Aorta (tissue), 5 donors: ENCODE measurements around the gene ANKRD44. TPM values are rescaled to one million over a fixed set of nuclear protein-coding genes. Genes with fewer than 3 reads are reported as not detected.
"Not testable (repeated sequence)": the region's sequence is repeated elsewhere in the genome, so short reads cannot be mapped to it uniquely, and the experiment has no call there.

Experiments
- ATAC-seq: fragments of 200-7000 bp; cut with Tn5 transposase; one replicate; pipeline ENCODE4 v1.9.1; 2022; ENCODE audit warnings: moderate library complexity; ENCODE audit not compliant: low FRiP score
- DNase-seq, 2 donors: peaks; one replicate each; pipeline ENCODE4 v3.0.0-alpha.2; 2020
- H3K27ac ChIP-seq, 2 donors: one replicate each; pipeline ENCODE4 v1.5.1; 2013; ENCODE audit warnings: low read length in 2 of 2, mild to moderate bottlenecking in 2 of 2, moderate library complexity in 2 of 2, control low read depth in 1 of 2, inconsistent platforms in 1 of 2, low read depth in 1 of 2
- H3K27me3 ChIP-seq, 2 donors: one replicate each; pipeline ENCODE4 v1.6.1; 2013; ENCODE audit warnings: control low read depth in 1 of 2, low read length in 1 of 2, mild to moderate bottlenecking in 1 of 2, moderate library complexity in 1 of 2; ENCODE audit not compliant: insufficient read depth in 2 of 2, control insufficient read depth in 1 of 2
- H3K36me3 ChIP-seq, 2 donors: one replicate each; pipeline ENCODE4 v1.6.1; 2013; ENCODE audit warnings: control low read depth in 1 of 2, low read length in 1 of 2, mild to moderate bottlenecking in 1 of 2; ENCODE audit not compliant: insufficient read depth in 2 of 2, control insufficient read depth in 1 of 2
- H3K4me1 ChIP-seq, 2 donors: one replicate each; pipeline ENCODE4 v1.6.1; 2013; ENCODE audit warnings: low read length in 2 of 2, control low read depth in 1 of 2, mild to moderate bottlenecking in 1 of 2, moderate library complexity in 1 of 2; ENCODE audit not compliant: insufficient read depth in 2 of 2, control insufficient read depth in 1 of 2
- H3K4me3 ChIP-seq, 2 donors: one replicate each; pipeline ENCODE4 v1.5.1; 2013; ENCODE audit warnings: low read length in 2 of 2, control low read depth in 1 of 2, mild to moderate bottlenecking in 1 of 2
- H3K9me3 ChIP-seq: one replicate; pipeline ENCODE4 v1.6.1; 2013; ENCODE audit warnings: mild to moderate bottlenecking, low read length; ENCODE audit not compliant: control insufficient read depth
- WGBS, 2 donors: extraction: QIAGEN DNeasy Blood & Tissue Kit; methylation state at CpG; one replicate each; pipeline ENCODE4 v1.1.7; 2013; 5-methylcytosine and 5-hydroxymethylcytosine counted together
- intact Hi-C, 2 donors: fragments of 100-400 bp; cut with DNase I; formaldehyde crosslinking; loops; one replicate each; pipeline versions ENCODE4 v1.14.2 to v1.15.0; 2022
- polyA plus RNA-seq, 2 donors: library from polyadenylated mRNA; stranded (reverse); fragments of 200-250 nt; gene quantifications; one replicate each; pipeline ENCODE4 v1.2.3, GENCODE V29; 2013
- total RNA-seq, 2 donors: library from RNA; stranded (reverse); fragmentation: NEBNext Ultra II Directional; extraction: Animal tissue kit (Norgen Biotek cat#: 25700); gene quantifications; one replicate each; pipeline ENCODE4 v1.2.1, GENCODE V29; 2021
- donor health status: healthy with polysubstance abuse.
- donor health status: Bipolar disorder and iron deficiency.
- donor health status: DM: no; HTN: no; CAD: no.
- donor health status: DM: no; HTN: no; CAD: no.
- donor health status: DM: yes; HTN: yes; CAD: no.

The ANKRD44 gene
- total and polyA plus RNA-seq, 4 donors: 4.5 to 62.6 (median 33.8) TPM

- Histone ChIP-seq H3K27me3 (no peaks in the 10 kb centered on the region), H3K36me3 (no peaks in the 10 kb centered on the region), H3K27ac (no peak overlapping the region), H3K4me3 (no peak overlapping the region), H3K4me1 (peaks cover 0 to 2% of the 10 kb centered on the region in 2 donors), H3K9me3 (no peaks in the 10 kb centered on the region)
- DNase-seq (no peak), ATAC-seq (no peak)
- intact Hi-C loops: no loop called here
- WGBS, 2 donors: 94 to 95% methylated on average over 5 of the region's 5 CpGs
Measured at GRCh38 chr2:197247083-197247482, 63.5 kb downstream of the ANKRD44 start.

- no peak overlapping the region for H3K4me3 ChIP-seq
- no peak for DNase-seq
- H3K27ac ChIP-seq: no peak overlapping the region
- 95 to 99% methylated on average over 6 of the region's 6 CpGs for WGBS, 2 donors
- ATAC-seq: no peak
- peaks cover 0 to 2% of the 10 kb centered on the region in 2 donors for H3K4me1 ChIP-seq
- no peaks in the 10 kb centered on the region for H3K9me3 ChIP-seq
- H3K36me3 ChIP-seq: no peaks in the 10 kb centered on the region
- intact Hi-C loops: no loop called here
- no peaks in the 10 kb centered on the region for H3K27me3 ChIP-seq
Measured at GRCh38 chr2:197245829-197246804, 64.5 kb downstream of the ANKRD44 start.

GRCh38 chr2:197244349-197244748, 66.2 kb downstream of the ANKRD44 start:
- no peak overlapping the region for H3K4me3 ChIP-seq
- no peaks in the 10 kb centered on the region for H3K36me3 ChIP-seq
- intact Hi-C loops: no loop called here
- WGBS, 2 donors: 97 to 98% methylated on average over 1 of the region's 1 CpG
- H3K4me1 ChIP-seq: peaks cover 0 to 2% of the 10 kb centered on the region in 2 donors
- no peaks in the 10 kb centered on the region for H3K9me3 ChIP-seq
- ATAC-seq (no peak), DNase-seq (no peak)
- no peaks in the 10 kb centered on the region for H3K27me3 ChIP-seq
- no peak overlapping the region for H3K27ac ChIP-seq

- DNase-seq: no peak
- intact Hi-C loops: no loop called here
- Histone ChIP-seq H3K4me3 (no peak overlapping the region), H3K9me3 (no peaks in the 10 kb centered on the region), H3K27ac (no peak overlapping the region), H3K27me3 (no peaks in the 10 kb centered on the region), H3K36me3 (peaks cover 0 to 2% of the 10 kb centered on the region in 2 donors), H3K4me1 (peaks cover 0 to 4% of the 10 kb centered on the region in 2 donors)
- ATAC-seq: no peak
- 93 to 95% methylated on average over 2 of the region's 2 CpGs for WGBS, 2 donors
Measured at GRCh38 chr2:197242719-197243118, 67.9 kb downstream of the ANKRD44 start.

- Histone ChIP-seq H3K4me3 (no peak overlapping the region), H3K36me3 (peaks cover 0 to 3% of the 10 kb centered on the region in 2 donors), H3K4me1 (peaks cover 0 to 4% of the 10 kb centered on the region in 2 donors), H3K27me3 (no peaks in the 10 kb centered on the region), H3K27ac (no peak overlapping the region), H3K9me3 (no peaks in the 10 kb centered on the region)
- no peak for DNase-seq
- no peak for ATAC-seq
- intact Hi-C loops: no loop called here
Measured at GRCh38 chr2:197241596-197241995, 69.0 kb downstream of the ANKRD44 start.

GRCh38 chr2:197241153-197241552, 69.4 kb downstream of the ANKRD44 start:
- Histone ChIP-seq H3K27me3 (no peaks in the 10 kb centered on the region), H3K36me3 (peaks cover 0 to 3% of the 10 kb centered on the region in 2 donors), H3K4me3 (no peak overlapping the region), H3K4me1 (peaks cover 0 to 4% of the 10 kb centered on the region in 2 donors), H3K27ac (no peak overlapping the region), H3K9me3 (no peaks in the 10 kb centered on the region)
- ATAC-seq (no peak), DNase-seq (no peak)
- intact Hi-C loops: no loop called here
- WGBS, 2 donors: 46 to 50% methylated on average over 1 of the region's 1 CpG

GRCh38 chr2:197240421-197241041, 70.0 kb downstream of the ANKRD44 start:
- Histone ChIP-seq H3K27me3 (no peaks in the 10 kb centered on the region), H3K36me3 (peaks cover 0 to 3% of the 10 kb centered on the region in 2 donors), H3K4me1 (peaks cover 0 to 4% of the 10 kb centered on the region in 2 donors), H3K4me3 (no peak overlapping the region), H3K9me3 (no peaks in the 10 kb centered on the region), H3K27ac (no peak overlapping the region)
- 73 to 89% methylated on average over 1 of the region's 1 CpG for WGBS, 2 donors
- no peak for ATAC-seq
- DNase-seq: no peak
- intact Hi-C loops: no loop called here

- 57 to 62% methylated on average over 7 of the region's 7 CpGs for WGBS, 2 donors
- H3K27me3 ChIP-seq, H3K4me1 ChIP-seq, ATAC-seq, intact Hi-C loops, H3K9me3 ChIP-seq, H3K36me3 ChIP-seq, DNase-seq, H3K4me3 ChIP-seq, H3K27ac ChIP-seq: not testable (repeated sequence)
Measured at GRCh38 chr2:197240018-197240417, 70.6 kb downstream of the ANKRD44 start.
